ENCODE data around the gene ISCA2.

- TF ChIP-seq CTCF (IDR thresholded peaks at IDR 0.05) (no peak), POLR2A (IDR thresholded peaks at IDR 0.05) (no peak)
Observed at GRCh38 chr14:74476607-74477006, 17.0 kb upstream of the ISCA2 start.
